ENCODE results near the gene ZNF501. TPM values are rescaled to one million over a fixed set of nuclear protein-coding genes. Genes with fewer than 3 reads are reported as not detected.

The ZNF501 gene
- polyA plus RNA-seq, 1 donor from 2014 or later, result 5.6 TPM

DNA sequence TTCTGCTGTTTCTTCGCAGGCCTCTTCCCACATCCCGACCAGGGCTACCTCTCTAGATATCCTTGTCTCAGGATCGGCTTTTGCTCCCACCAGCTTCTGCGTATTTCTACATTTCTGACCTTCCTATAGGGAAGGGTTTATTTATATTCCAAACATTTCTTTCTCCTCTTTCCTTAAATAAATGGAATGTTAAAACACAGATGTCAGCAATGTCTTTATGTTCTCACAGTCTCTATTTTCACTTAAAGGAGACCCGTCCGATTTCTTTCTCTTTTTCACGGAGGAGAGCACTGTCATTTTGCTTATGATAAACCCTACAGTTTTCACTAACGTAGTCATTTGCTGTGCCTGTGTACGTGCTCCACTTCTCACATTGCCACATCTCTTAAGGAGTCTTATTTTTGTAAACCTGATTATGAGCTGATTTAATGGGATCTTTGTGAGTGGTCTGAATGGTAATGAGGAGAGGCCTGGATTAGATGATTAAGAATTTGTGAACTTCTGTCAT lies 32.8 kb downstream of the ZNF501 start:
- Histone ChIP-seq H3K4me2 (ENCODE audit: low read length) (peak overlapping the region; percentile 77), H2AFZ (ENCODE audit: low read depth, low read length) (peak overlapping the region; percentile 61), H3K9ac (ENCODE audit: low read length) (peak overlapping the region; percentile 40), H3K27ac (ENCODE audit: low read length) (no peak overlapping the region), H3K9me3 (ENCODE audit: low read length) (peaks cover 8% of the 10 kb centered on the region), H3F3A (ENCODE audit: insufficient read depth, low read length, poor library complexity, severe bottlenecking) (no peaks in the 10 kb centered on the region), H3K9me2 (ENCODE audit: insufficient read depth, low read length) (no peaks in the 10 kb centered on the region), H4K20me1 (ENCODE audit: insufficient read depth) (no peaks in the 10 kb centered on the region), H3K79me2 (replicated peaks; ENCODE audit: insufficient read depth, low read length) (peaks cover 23% of the 10 kb centered on the region), H3K4me3 (ENCODE audit: low read length) (peak overlapping the region; percentile 78), H3K27me3 (ENCODE audit: insufficient read depth, low read depth, low read length) (no peaks in the 10 kb centered on the region), H3K36me3 (ENCODE audit: insufficient read depth, low read length) (peaks cover 14% of the 10 kb centered on the region)
- TF ChIP-seq RAD21 (conservative IDR thresholded peaks at IDR 0.05), result no peak
- TF ChIP-seq EP300 (conservative IDR thresholded peaks at IDR 0.05; ENCODE audit: poor library complexity, severe bottlenecking), result no peak
- TF ChIP-seq POLR2AphosphoS5 (IDR thresholded peaks at IDR 0.05), result no peak
- TF ChIP-seq REST (IDR thresholded peaks at IDR 0.05; ENCODE audit: borderline replicate concordance), result no peak
- no peak for TF ChIP-seq MXI1 (conservative IDR thresholded peaks at IDR 0.05; ENCODE audit: poor library complexity, severe bottlenecking)
- TF ChIP-seq TAF1 (IDR thresholded peaks at IDR 0.05; ENCODE audit: low read depth), result no peak
- TF ChIP-seq, protein P1, sequence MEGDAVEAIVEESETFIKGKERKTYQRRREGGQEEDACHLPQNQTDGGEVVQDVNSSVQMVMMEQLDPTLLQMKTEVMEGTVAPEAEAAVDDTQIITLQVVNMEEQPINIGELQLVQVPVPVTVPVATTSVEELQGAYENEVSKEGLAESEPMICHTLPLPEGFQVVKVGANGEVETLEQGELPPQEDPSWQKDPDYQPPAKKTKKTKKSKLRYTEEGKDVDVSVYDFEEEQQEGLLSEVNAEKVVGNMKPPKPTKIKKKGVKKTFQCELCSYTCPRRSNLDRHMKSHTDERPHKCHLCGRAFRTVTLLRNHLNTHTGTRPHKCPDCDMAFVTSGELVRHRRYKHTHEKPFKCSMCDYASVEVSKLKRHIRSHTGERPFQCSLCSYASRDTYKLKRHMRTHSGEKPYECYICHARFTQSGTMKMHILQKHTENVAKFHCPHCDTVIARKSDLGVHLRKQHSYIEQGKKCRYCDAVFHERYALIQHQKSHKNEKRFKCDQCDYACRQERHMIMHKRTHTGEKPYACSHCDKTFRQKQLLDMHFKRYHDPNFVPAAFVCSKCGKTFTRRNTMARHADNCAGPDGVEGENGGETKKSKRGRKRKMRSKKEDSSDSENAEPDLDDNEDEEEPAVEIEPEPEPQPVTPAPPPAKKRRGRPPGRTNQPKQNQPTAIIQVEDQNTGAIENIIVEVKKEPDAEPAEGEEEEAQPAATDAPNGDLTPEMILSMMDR (IDR thresholded peaks at IDR 0.05; ENCODE audit: poor library complexity, severe bottlenecking), result no peak

DNA sequence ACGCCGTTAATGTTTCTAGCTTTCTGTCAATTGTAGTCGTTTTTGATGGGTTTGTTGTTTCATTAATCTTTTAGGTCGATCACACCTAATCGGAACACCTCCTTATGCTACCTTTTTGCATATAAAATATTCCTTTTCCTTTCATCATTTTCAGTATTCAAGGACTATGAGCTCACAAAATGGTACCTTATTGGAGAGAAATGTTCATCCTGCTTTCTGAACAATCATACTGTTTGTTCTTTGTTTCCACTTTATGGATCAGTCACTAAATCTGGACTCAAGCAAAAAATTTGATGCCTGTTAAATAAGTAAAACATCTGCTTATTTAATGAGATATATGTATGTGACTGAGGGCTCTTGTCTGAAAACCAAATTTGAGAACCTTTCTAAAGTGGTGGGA lies 33.3 kb downstream of the ZNF501 start:
- H3K27ac ChIP-seq (ENCODE audit: low read length), result no peak overlapping the region
- no peaks in the 10 kb centered on the region for H3K9me2 ChIP-seq (ENCODE audit: insufficient read depth, low read length)
- peak overlapping the region; percentile 40 for H3K9ac ChIP-seq (ENCODE audit: low read length)
- H3K36me3 ChIP-seq (ENCODE audit: insufficient read depth, low read length), result peaks cover 9% of the 10 kb centered on the region
- H3K4me2 ChIP-seq (ENCODE audit: low read length), result no peak overlapping the region
- no peaks in the 10 kb centered on the region for H4K20me1 ChIP-seq (ENCODE audit: insufficient read depth)
- TF ChIP-seq EP300 (conservative IDR thresholded peaks at IDR 0.05; ENCODE audit: poor library complexity, severe bottlenecking) (no peak), SMC3 (conservative IDR thresholded peaks at IDR 0.05; ENCODE audit: poor library complexity) (no peak), RAD21 (conservative IDR thresholded peaks at IDR 0.05) (no peak), POLR2AphosphoS5 (IDR thresholded peaks at IDR 0.05) (no peak), TAF1 (IDR thresholded peaks at IDR 0.05; ENCODE audit: low read depth) (no peak), EZH2 (IDR thresholded peaks at IDR 0.05; ENCODE audit: borderline replicate concordance, insufficient read depth, low read length, poor library complexity, severe bottlenecking) (no peak)
- H3F3A ChIP-seq (ENCODE audit: insufficient read depth, low read length, poor library complexity, severe bottlenecking), result no peaks in the 10 kb centered on the region
- peaks cover 8% of the 10 kb centered on the region for H3K9me3 ChIP-seq (ENCODE audit: low read length)
- no peak overlapping the region for H2AFZ ChIP-seq (ENCODE audit: low read depth, low read length)
- H3K27me3 ChIP-seq (ENCODE audit: insufficient read depth, low read depth, low read length), result no peaks in the 10 kb centered on the region
- peaks cover 23% of the 10 kb centered on the region for H3K79me2 ChIP-seq (replicated peaks; ENCODE audit: insufficient read depth, low read length)
- peak overlapping the region; percentile 78 for H3K4me3 ChIP-seq (ENCODE audit: low read length)

Data from neural cell (in vitro differentiated cells).